IMR-90 (cell line): ENCODE data around the gene CYP19A1. TPM values are rescaled to one million over a fixed set of nuclear protein-coding genes. Genes with fewer than 3 reads are reported as not detected.
A peak's percentile ranks its signal among the peaks of the same experiment; 100 is the strongest.

Experiments used
- ATAC-seq: fragments of 200-7000 bp; cut with Tn5 transposase; 2 replicates; pipeline ENCODE4 v1.9.1; 2020; ENCODE audit warnings: low read depth, mild to moderate bottlenecking, moderate library complexity
- BruUV-seq: library from RNA; stranded (reverse); fragments of 400-500 nt; replicated peaks from 2 replicates; lab custom pipeline; 2021; lab: Mats Ljungman, UMichigan
- CTCF ChIA-PET: fragments of 300-600 bp; formaldehyde crosslinking; extraction: SDS; loops from one replicate; lab custom pipeline; 2021; ENCODE audit warnings: antibody characterized with exemption; lab: Yijun Ruan, JAX
- POLR2A ChIA-PET: fragments of 300-600 bp; sonication (Branson Sonifier 250); formaldehyde crosslinking; loops from one replicate; lab custom pipeline; 2022; ENCODE audit warnings: antibody characterized with exemption; ENCODE audit not compliant: unreplicated experiment; lab: Charles Lee
- DNase-seq: peaks from one replicate; pipeline ENCODE4 v3.0.0; 2013
- H2AFZ ChIP-seq: replicated peaks from 2 replicates; pipeline ENCODE3; 2013; ENCODE audit warnings: low read length, mild to moderate bottlenecking; ENCODE audit not compliant: poor library complexity
- H2AK5ac ChIP-seq: 2 replicates; pipeline ENCODE4 v1.6.1; 2013; ENCODE audit warnings: low read depth, low read length, inconsistent platforms
- H2AK9ac ChIP-seq: replicated peaks from 2 replicates; pipeline ENCODE3; 2013; ENCODE audit warnings: mild to moderate bottlenecking, low read depth, low read length, moderate library complexity; ENCODE audit not compliant: poor library complexity
- H2BK120ac ChIP-seq: 2 replicates; pipeline ENCODE4 v1.6.1; 2013; ENCODE audit warnings: low read depth, low read length, inconsistent platforms
- H2BK15ac ChIP-seq: 3 replicates; pipeline ENCODE4 v1.6.1; 2013; ENCODE audit warnings: low read depth, low read length, inconsistent platforms
- H2BK20ac ChIP-seq: 2 replicates; pipeline ENCODE4 v1.6.1; 2013; ENCODE audit warnings: low read depth, mild to moderate bottlenecking, inconsistent platforms, low read length, moderate library complexity
- H2BK5ac ChIP-seq: 2 replicates; pipeline ENCODE4 v1.6.1; 2013; ENCODE audit warnings: mild to moderate bottlenecking, low read depth, low read length, inconsistent platforms; ENCODE audit not compliant: poor library complexity, severe bottlenecking
- H3K14ac ChIP-seq: replicated peaks from 2 replicates; pipeline ENCODE4 v1.6.1; 2013; ENCODE audit warnings: low read depth, low read length, inconsistent platforms
- H3K18ac ChIP-seq: 2 replicates; pipeline ENCODE4 v1.6.1; 2013; ENCODE audit warnings: low read depth, low read length, control low read depth
- H3K23ac ChIP-seq: 2 replicates; pipeline ENCODE4 v1.6.1; 2013; ENCODE audit warnings: low read depth, low read length, inconsistent platforms
- H3K27ac ChIP-seq: 2 replicates; pipeline ENCODE4 v1.5.1; 2013; ENCODE audit warnings: mild to moderate bottlenecking, control low read depth, low read length; ENCODE audit not compliant: insufficient read depth
- H3K27me3 ChIP-seq: 2 replicates; pipeline ENCODE4 v1.6.1; 2013; ENCODE audit warnings: low read length; ENCODE audit not compliant: control insufficient read depth, insufficient read depth
- H3K36me3 ChIP-seq: 2 replicates; pipeline ENCODE4 v1.6.1; 2013; ENCODE audit warnings: low read length, mixed read lengths; ENCODE audit not compliant: control insufficient read depth, insufficient read depth
- H3K4ac ChIP-seq: 2 replicates; pipeline ENCODE4 v1.6.1; 2013; ENCODE audit warnings: low read depth, low read length, inconsistent platforms
- H3K4me1 ChIP-seq: 2 replicates; pipeline ENCODE4 v1.6.1; 2013; ENCODE audit warnings: low read length, mixed read lengths; ENCODE audit not compliant: control insufficient read depth, insufficient read depth
- H3K4me2 ChIP-seq: 2 replicates; pipeline ENCODE4 v1.6.1; 2013; ENCODE audit warnings: low read depth, mild to moderate bottlenecking, control low read depth, low read length, moderate library complexity
- H3K4me3 ChIP-seq: 2 replicates; pipeline ENCODE4 v1.5.1; 2013; ENCODE audit warnings: low read depth, mild to moderate bottlenecking, control low read depth, low read length, moderate library complexity; ENCODE audit not compliant: insufficient read depth
- H3K56ac ChIP-seq: 2 replicates; pipeline ENCODE4 v1.6.1; 2013; ENCODE audit warnings: low read length, inconsistent platforms; ENCODE audit not compliant: insufficient read depth; ENCODE audit errors: extremely low read depth
- H3K79me1 ChIP-seq, 2 experiments: 2 replicates each; pipeline ENCODE4 v1.6.1; 2013; ENCODE audit warnings: low read length in 2 of 2, inconsistent platforms in 1 of 2, low read depth in 1 of 2
- H3K9ac ChIP-seq: 2 replicates; pipeline ENCODE4 v1.6.1; 2013; ENCODE audit warnings: low read depth, low read length, control low read depth
- H3K9me1 ChIP-seq: 2 replicates; pipeline ENCODE4 v1.6.1; 2013; ENCODE audit warnings: low read length, inconsistent platforms; ENCODE audit not compliant: insufficient read depth
- H3K9me3 ChIP-seq: 2 replicates; pipeline ENCODE4 v1.6.1; 2013; ENCODE audit warnings: low read length; ENCODE audit not compliant: control insufficient read depth, insufficient read depth
- H4K20me1 ChIP-seq: 2 replicates; pipeline ENCODE4 v1.6.1; 2013; ENCODE audit warnings: low read length, inconsistent platforms; ENCODE audit not compliant: insufficient read depth
- H4K5ac ChIP-seq: 2 replicates; pipeline ENCODE4 v1.6.1; 2013; ENCODE audit warnings: mild to moderate bottlenecking, low read depth, low read length, control low read depth
- H4K8ac ChIP-seq, 2 experiments: 2 replicates each; pipeline ENCODE4 v1.6.1; 2013; ENCODE audit warnings: low read depth in 2 of 2, low read length in 2 of 2, control low read depth in 1 of 2, inconsistent platforms in 1 of 2
- H4K91ac ChIP-seq: 2 replicates; pipeline ENCODE4 v1.6.1; 2013; ENCODE audit warnings: low read depth, low read length, inconsistent platforms; ENCODE audit not compliant: insufficient read depth
- BHLHE40 ChIP-seq: fragments of 150-350 bp; IDR thresholded peaks from 2 replicates; pipeline ENCODE4 v1.6.1; 2016; ENCODE audit warnings: mild to moderate bottlenecking, low read depth, low read length
- CEBPB ChIP-seq: IDR thresholded peaks from 2 replicates; pipeline ENCODE4 v1.6.1; 2012; ENCODE audit warnings: low read depth, low read length, improper control_type of control experiment
- CHD1 ChIP-seq: IDR thresholded peaks from 2 replicates; pipeline ENCODE4 v1.6.1; 2012; ENCODE audit warnings: low read depth, low read length, improper control_type of control experiment
- FOS ChIP-seq: fragments of 150-350 bp; IDR thresholded peaks from 2 replicates; pipeline ENCODE4 v1.6.1; 2016; ENCODE audit warnings: low read depth, low read length
- MAFK ChIP-seq: IDR thresholded peaks from 2 replicates; pipeline ENCODE4 v1.6.1; 2012; ENCODE audit warnings: low read depth, low read length, improper control_type of control experiment
- MAZ ChIP-seq: IDR thresholded peaks from 2 replicates; pipeline ENCODE4 v1.6.1; 2012; ENCODE audit warnings: low read depth, mild to moderate bottlenecking, low read length, improper control_type of control experiment, moderate library complexity, borderline replicate concordance
- MXI1 ChIP-seq: IDR thresholded peaks from 2 replicates; pipeline ENCODE4 v1.6.1; 2012; ENCODE audit warnings: low read depth, mild to moderate bottlenecking, low read length, moderate library complexity, borderline replicate concordance
- NFE2L2 ChIP-seq: fragments of 150-350 bp; IDR thresholded peaks from 2 replicates; pipeline ENCODE4 v1.6.1; 2016; ENCODE audit warnings: low read depth, mild to moderate bottlenecking, low read length
- POLR2A ChIP-seq: IDR thresholded peaks from 2 replicates; pipeline ENCODE4 v1.6.1; 2012; ENCODE audit warnings: mild to moderate bottlenecking, low read depth, low read length
- RAD21 ChIP-seq: IDR thresholded peaks from 2 replicates; pipeline ENCODE4 v1.6.1; 2012; ENCODE audit warnings: low read length, improper control_type of control experiment
- RCOR1 ChIP-seq: IDR thresholded peaks from 2 replicates; pipeline ENCODE4 v1.6.1; 2012; ENCODE audit warnings: mild to moderate bottlenecking, low read length, improper control_type of control experiment; ENCODE audit not compliant: insufficient replicate concordance
- RFX5 ChIP-seq: IDR thresholded peaks from 2 replicates; pipeline ENCODE4 v1.8.0; 2012; ENCODE audit warnings: low read depth, mild to moderate bottlenecking, low read length, moderate library complexity
- SMC3 ChIP-seq: fragments of 150-350 bp; IDR thresholded peaks from 2 replicates; pipeline ENCODE4 v1.6.1; 2016; ENCODE audit warnings: low read depth, mild to moderate bottlenecking, antibody characterized with exemption, low read length, moderate library complexity
- WGBS, 2 experiments: methylation state at CpG; one replicate each; pipeline versions ENCODE4 v1.1.5 to v1.1.7; 2013; ENCODE audit warnings: missing lambda C conversion rate in 2 of 2; ENCODE audit not compliant: insufficient read length in 1 of 2; ENCODE audit errors: extremely low coverage in 2 of 2; 5-methylcytosine and 5-hydroxymethylcytosine counted together
- dilution Hi-C: fragments of 300-500 bp; cut with HindIII; formaldehyde crosslinking; loops from one replicate; pipeline ENCODE4 v1.14.3; 2018; ENCODE audit warnings: low sequenced_read_pairs; ENCODE audit not compliant: unreplicated experiment
- in situ Hi-C: fragments of 300-500 bp; cut with MboI; formaldehyde crosslinking; loops from 3 replicates; pipeline ENCODE4 v1.14.3; 2019; ENCODE audit warnings: low sequenced_read_pairs, inconsistent platforms, mixed read lengths
- intact Hi-C: fragments of 100-400 bp; cut with micrococcal nuclease; formaldehyde crosslinking; loops from 2 replicates; pipeline ENCODE4 v1.10.0; 2022
- polyA plus RNA-seq, 3 experiments: library from polyadenylated mRNA; depleted of rRNA; stranded (reverse); fragments of >200 nt; gene quantifications; 2 replicates each; pipeline ENCODE4 v1.2.3, GENCODE V29; 2012; ENCODE audit warnings: low replicate concordance in 1 of 3
- total RNA-seq: library from RNA; depleted of rRNA; stranded (reverse); fragments of >200 nt; gene quantifications from 2 replicates; pipeline ENCODE4 v1.2.3, GENCODE V29; 2012
- TF ChIP-seq, protein P1 (sequence below): fragments of 150-350 bp; IDR thresholded peaks from 2 replicates; pipeline ENCODE4 v1.6.1; 2016; ENCODE audit warnings: low read depth, mild to moderate bottlenecking, low read length, moderate library complexity, borderline replicate concordance
- TF ChIP-seq, protein P2 (sequence below): fragments of 150-350 bp; IDR thresholded peaks from 2 replicates; pipeline ENCODE4 v1.6.1; 2017; ENCODE audit warnings: mild to moderate bottlenecking, antibody characterized with exemption, low read length, low read depth
- TF ChIP-seq, protein P3 (sequence below): conservative IDR thresholded peaks from 2 replicates; pipeline ENCODE4 v1.5.1; 2012; ENCODE audit warnings: mild to moderate bottlenecking, low read depth, low read length, improper control_type of control experiment

Gene CYP19A1
- total and polyA plus RNA-seq, 2 of the 4 experiments (the other 2 are of a cell fraction), result not detected

DNA sequence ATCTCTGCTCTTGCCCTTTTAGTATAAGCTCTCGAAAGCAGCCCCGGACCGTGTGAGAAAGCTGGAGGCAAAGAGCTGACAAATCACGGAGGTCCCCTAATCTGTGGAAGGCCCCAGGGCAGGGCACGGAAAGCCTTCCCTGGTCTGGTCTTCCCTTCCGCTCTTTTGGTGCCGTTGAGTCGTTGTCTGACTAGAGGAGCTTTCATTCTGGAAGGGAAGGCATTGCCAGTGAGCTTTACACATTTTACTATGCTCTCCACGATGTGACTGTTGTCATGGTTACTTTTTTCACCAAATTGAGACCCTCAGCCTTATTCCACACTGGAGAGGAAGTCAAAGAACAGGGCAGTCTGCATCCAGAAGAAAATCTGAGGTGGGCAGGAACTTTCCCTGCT is 71.7 kb downstream of the CYP19A1 start:
- H3K4me1 ChIP-seq, result no peaks in the 10 kb centered on the region
- ChIA-PET CTCF (interaction anchor here (1.1 to 1.3 kb wide), 4 partner anchors 15 to 135 kb away, joined by 3 to 6 read pairs (median 4); no protein-coding TSS in a partner anchor), POLR2A (no interaction called here)
- DNase-seq, result no peak
- TF ChIP-seq FOS (no peak), POLR2A (no peak), RAD21 (no peak), SMC3 (no peak), CHD1 (no peak), NFE2L2 (no peak), BHLHE40 (no peak), CEBPB (no peak), MAZ (no peak), RFX5 (no peak), MAFK (no peak), MXI1 (no peak), RCOR1 (no peak)
- TF ChIP-seq, protein P1, sequence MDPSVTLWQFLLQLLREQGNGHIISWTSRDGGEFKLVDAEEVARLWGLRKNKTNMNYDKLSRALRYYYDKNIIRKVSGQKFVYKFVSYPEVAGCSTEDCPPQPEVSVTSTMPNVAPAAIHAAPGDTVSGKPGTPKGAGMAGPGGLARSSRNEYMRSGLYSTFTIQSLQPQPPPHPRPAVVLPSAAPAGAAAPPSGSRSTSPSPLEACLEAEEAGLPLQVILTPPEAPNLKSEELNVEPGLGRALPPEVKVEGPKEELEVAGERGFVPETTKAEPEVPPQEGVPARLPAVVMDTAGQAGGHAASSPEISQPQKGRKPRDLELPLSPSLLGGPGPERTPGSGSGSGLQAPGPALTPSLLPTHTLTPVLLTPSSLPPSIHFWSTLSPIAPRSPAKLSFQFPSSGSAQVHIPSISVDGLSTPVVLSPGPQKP, result no peak
- TF ChIP-seq, protein P2, sequence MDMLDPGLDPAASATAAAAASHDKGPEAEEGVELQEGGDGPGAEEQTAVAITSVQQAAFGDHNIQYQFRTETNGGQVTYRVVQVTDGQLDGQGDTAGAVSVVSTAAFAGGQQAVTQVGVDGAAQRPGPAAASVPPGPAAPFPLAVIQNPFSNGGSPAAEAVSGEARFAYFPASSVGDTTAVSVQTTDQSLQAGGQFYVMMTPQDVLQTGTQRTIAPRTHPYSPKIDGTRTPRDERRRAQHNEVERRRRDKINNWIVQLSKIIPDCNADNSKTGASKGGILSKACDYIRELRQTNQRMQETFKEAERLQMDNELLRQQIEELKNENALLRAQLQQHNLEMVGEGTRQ, result no peak
- TF ChIP-seq, protein P3, sequence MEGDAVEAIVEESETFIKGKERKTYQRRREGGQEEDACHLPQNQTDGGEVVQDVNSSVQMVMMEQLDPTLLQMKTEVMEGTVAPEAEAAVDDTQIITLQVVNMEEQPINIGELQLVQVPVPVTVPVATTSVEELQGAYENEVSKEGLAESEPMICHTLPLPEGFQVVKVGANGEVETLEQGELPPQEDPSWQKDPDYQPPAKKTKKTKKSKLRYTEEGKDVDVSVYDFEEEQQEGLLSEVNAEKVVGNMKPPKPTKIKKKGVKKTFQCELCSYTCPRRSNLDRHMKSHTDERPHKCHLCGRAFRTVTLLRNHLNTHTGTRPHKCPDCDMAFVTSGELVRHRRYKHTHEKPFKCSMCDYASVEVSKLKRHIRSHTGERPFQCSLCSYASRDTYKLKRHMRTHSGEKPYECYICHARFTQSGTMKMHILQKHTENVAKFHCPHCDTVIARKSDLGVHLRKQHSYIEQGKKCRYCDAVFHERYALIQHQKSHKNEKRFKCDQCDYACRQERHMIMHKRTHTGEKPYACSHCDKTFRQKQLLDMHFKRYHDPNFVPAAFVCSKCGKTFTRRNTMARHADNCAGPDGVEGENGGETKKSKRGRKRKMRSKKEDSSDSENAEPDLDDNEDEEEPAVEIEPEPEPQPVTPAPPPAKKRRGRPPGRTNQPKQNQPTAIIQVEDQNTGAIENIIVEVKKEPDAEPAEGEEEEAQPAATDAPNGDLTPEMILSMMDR, result no peak
- H2BK5ac ChIP-seq, result no peak overlapping the region
- H3K14ac ChIP-seq, result no peak overlapping the region
- no TSS peak for BruUV-seq
- no peaks in the 10 kb centered on the region for H3K79me1 ChIP-seq
- no peak overlapping the region for H3K56ac ChIP-seq
- intact Hi-C loops, result no loop called here
- H4K8ac ChIP-seq, result no peak overlapping the region
- peaks cover 70% of the 10 kb centered on the region for H3K27me3 ChIP-seq
- H3K27ac ChIP-seq, result no peak overlapping the region
- no peak overlapping the region for H2BK20ac ChIP-seq
- no peaks in the 10 kb centered on the region for H3K9me1 ChIP-seq
- no peak overlapping the region for H2AK9ac ChIP-seq
- H3K4me3 ChIP-seq, result no peak overlapping the region; the same call in 1 of the 2 replicates
- no peak overlapping the region for H2BK15ac ChIP-seq
- dilution Hi-C loops, result no loop called here
- H2AFZ ChIP-seq, result no peak overlapping the region
- peak overlapping the region; percentile 24; the same call in 1 of the 2 replicates for H3K4me2 ChIP-seq
- no peak overlapping the region for H2BK120ac ChIP-seq
- no peak overlapping the region for H3K23ac ChIP-seq
- WGBS, 2 experiments, result 66% methylated on average over 4 of the region's 9 CpGs; no CpG with 5 or more reads in 1 of the 2 experiments
- no peaks in the 10 kb centered on the region; the same call in 1 of the 2 replicates for H4K20me1 ChIP-seq
- peaks cover 9% of the 10 kb centered on the region for H3K9me3 ChIP-seq
- no peak for ATAC-seq
- H3K36me3 ChIP-seq, result no peaks in the 10 kb centered on the region
- H3K9ac ChIP-seq, result no peak overlapping the region
- in situ Hi-C loops, result no loop called here
- H3K18ac ChIP-seq, result no peak overlapping the region
- H4K91ac ChIP-seq, result no peak overlapping the region
- H2AK5ac ChIP-seq, result no peak overlapping the region
- no peak overlapping the region for H4K5ac ChIP-seq
- no peak overlapping the region for H3K4ac ChIP-seq
